Dermis microvascular lymphatic vessel endothelial cell (primary cell): Measurements from ENCODE around the gene SCTR. TPM values are rescaled to one million over a fixed set of nuclear protein-coding genes. Genes with fewer than 3 reads are reported as not detected.

Source experiments
- DNase-seq, 2 donors: peaks; one replicate each; pipeline versions ENCODE4 v3.0.0 to v3.0.0-alpha.2; 2010; ENCODE audit warnings: low read depth in 2 of 2
- total RNA-seq: library from RNA; depleted of rRNA; stranded (reverse); fragments of >200 nt; gene quantifications from 2 replicates; pipeline ENCODE4 v1.2.1, GENCODE V29; 2014

Gene SCTR
- total RNA-seq, 1 donor from 2014 or later, result not detected

DNA sequence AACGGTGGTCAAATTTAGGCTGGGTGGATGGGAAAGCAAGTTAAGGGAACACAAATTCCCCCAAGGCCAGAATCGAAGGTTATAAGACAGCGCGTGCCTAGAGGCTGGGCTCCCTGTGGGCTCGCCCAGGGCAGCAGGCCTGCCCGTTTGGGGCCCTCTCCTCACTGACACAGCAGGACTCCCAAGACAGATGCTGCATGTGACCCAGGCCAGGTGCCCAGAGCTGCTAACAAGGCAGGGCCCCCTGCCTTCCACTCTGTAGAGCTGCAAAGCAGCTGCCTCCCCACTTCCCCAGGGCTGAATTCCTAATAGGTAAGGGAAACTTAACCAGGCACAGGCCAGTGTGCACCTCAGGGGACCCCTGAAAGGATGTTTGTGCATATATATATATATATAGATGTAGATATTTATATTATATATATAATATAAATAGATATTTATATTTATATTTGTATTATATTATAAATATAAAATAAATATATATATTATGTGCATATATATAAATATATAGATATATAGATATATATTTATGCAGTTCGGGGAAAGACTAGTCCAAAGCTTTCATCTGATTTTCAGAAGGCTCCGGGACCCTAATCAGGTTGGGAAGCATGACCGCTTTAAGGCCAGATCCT is 48.9 kb downstream of the SCTR start:
- no peak for DNase-seq

- DNase-seq, result no peak
Observed at GRCh38 chr2:119474371-119475224, 49.7 kb downstream of the SCTR start.

DNA sequence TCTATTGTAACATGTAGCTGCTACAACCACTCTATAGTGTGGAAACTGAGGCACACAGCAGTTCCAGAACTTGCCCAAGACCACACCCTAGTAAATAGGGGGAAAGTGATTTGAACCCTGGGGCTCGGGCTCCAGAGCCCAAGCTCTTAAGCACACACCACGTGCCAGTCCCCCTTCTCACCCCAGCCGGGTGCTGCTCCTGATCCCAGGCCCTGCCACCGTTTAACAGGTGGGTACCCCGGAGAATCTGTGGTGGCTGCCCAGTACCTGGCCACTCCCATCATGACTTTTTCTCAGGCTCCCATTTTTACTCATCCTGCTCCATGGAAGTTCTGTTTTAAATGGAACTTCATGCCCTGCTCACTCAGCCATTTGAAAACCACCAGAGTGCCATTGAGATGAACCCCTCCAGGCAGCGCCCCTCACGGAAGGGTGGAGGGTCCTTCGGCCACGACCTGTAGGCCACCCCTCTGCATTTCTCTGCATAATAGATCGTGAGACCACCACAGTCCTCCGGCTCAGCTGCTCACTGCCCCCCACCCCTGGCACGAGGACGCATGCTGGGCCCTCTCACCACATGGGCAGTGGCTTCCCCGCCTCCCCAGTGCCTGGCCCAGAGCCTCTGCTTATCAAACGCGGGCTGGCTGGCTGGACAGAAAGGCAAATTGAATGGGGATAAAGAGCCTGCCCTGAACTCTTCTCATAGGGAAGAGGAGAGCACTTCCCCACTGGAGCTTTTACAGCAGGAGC is 50.5 kb downstream of the SCTR start:
- DNase-seq, result no peak

- DNase-seq, result no peak
Observed at GRCh38 chr2:119472749-119473148, 51.5 kb downstream of the SCTR start.

DNA sequence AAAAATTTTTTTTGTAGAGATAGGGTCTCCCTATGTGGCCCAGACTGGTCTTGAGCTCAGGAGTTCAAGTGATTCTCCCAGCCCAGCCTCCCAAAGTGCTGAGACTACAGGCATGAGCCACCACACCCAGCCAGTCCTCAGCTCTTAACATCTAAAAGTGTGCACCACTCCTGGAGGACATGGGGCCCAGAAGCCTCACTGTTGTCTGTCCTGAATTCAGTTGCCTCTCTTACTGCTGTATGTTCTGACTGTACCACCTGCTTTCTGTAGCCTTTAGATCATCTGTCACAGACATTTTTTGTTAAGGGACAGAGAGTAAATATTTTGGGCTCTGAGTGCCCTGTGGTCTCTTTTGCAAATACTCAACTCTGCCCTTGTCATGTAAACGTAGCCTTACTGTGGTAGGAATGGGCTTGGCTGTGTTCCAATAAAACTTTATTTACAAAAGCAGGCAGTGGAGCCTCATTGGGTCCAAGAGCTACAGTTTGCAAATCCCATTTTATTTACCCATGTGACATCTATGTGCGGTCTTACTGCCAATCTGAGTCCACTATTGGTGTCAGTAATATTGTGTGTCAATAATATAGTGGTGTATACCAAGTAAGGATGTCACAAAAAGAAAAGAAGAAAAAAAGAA is 54.5 kb downstream of the SCTR start:
- DNase-seq, result no peak

- DNase-seq, result no peak
Observed at GRCh38 chr2:119469131-119469530, 55.2 kb downstream of the SCTR start.

- DNase-seq, result no peak
Observed at GRCh38 chr2:119468154-119468955, 55.9 kb downstream of the SCTR start.

- DNase-seq, result no peak
Observed at GRCh38 chr2:119466373-119466772, 57.9 kb downstream of the SCTR start.

- no peak for DNase-seq
Observed at GRCh38 chr2:119465687-119466086, 58.6 kb downstream of the SCTR start.

DNA sequence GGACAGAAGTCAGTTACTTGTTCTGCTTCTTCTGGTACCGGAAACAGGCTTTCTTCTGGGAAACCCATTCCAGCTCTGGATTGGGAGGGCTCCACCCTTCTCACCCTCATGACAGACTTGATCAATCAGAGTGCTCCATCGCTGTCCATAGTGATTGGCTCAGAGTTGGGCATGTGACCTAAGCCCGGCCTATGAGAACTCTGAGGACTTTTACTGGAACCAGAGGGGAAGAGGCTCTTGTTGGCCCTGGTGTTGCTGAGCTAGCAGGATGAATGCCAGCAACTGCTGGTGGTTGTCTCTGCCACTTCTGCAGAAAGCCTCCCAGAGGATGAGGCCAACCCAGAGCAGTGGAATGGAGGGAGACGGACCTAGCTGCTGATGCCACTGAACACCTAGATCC is 59.3 kb downstream of the SCTR start:
- no peak for DNase-seq

- DNase-seq, result no peak
Observed at GRCh38 chr2:119463990-119464389, 60.3 kb downstream of the SCTR start.

GRCh38 chr2:119463136-119463535 is 61.1 kb downstream of the SCTR start:
- DNase-seq, result no peak

GRCh38 chr2:119462574-119462973 is 61.7 kb downstream of the SCTR start:
- no peak for DNase-seq

DNA sequence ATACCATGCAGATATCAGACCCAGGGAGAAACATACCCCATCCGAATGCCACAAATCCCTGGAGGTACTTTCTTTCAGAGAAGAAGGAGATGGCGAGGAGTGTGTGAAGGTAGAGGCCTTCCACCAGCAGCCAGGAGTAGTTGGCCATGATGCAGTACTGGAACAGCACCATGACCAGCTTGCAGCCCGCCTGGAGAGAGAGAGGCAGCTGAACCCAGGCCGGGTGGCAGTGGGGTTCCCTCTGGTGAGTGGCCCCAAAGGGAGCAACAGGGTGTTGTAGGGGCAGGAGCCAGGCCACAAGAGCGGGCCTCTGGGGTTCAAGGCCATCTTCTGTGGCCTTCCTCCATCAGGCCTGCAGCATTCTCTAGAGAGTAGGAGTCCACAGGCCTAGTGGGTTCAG is 62.5 kb downstream of the SCTR start:
- DNase-seq, result no peak

GRCh38 chr2:119460076-119460475 is 64.2 kb downstream of the SCTR start:
- no peak for DNase-seq

GRCh38 chr2:119455066-119455718 is 69.1 kb downstream of the SCTR start:
- DNase-seq, result peak in 1 of 2 donors; percentile 88

- DNase-seq, result no peak
Observed at GRCh38 chr2:119453972-119454593, 70.2 kb downstream of the SCTR start.

GRCh38 chr2:119451336-119452050 is 72.8 kb downstream of the SCTR start:
- no peak for DNase-seq

- DNase-seq, result no peak
Observed at GRCh38 chr2:119449521-119449920, 74.8 kb downstream of the SCTR start.
